NCI-H1694 treated with DMSO at 0.1 percent for 48 hours (cell line): ENCODE results near the gene ME3.

Source experiments
- DNase-seq: peaks from one replicate; lab custom pipeline; 2025; lab: John Stamatoyannopoulos, UW

ME3 gene

GRCh38 chr11:86672007-86672621 is at the start of gene ME3:
TSS of gene ME3 (minus strand) at chr11:86672616.
- DNase-seq, result peak; percentile 13

- no peak for DNase-seq
Observed at GRCh38 chr11:86722006-86722405, 49.6 kb upstream of the ME3 start.

- DNase-seq, result no peak
Observed at GRCh38 chr11:86720546-86720945, 48.1 kb upstream of the ME3 start.

GRCh38 chr11:86719781-86720463 is 47.5 kb upstream of the ME3 start:
- no peak for DNase-seq

GRCh38 chr11:86718999-86719398 is 46.6 kb upstream of the ME3 start:
- no peak for DNase-seq

- no peak for DNase-seq
Observed at GRCh38 chr11:86718521-86718920, 46.1 kb upstream of the ME3 start.

- DNase-seq, result no peak
Observed at GRCh38 chr11:86717817-86718501, 45.5 kb upstream of the ME3 start.

- DNase-seq, result no peak
Observed at GRCh38 chr11:86715611-86716010, 43.2 kb upstream of the ME3 start.

- no peak for DNase-seq
Observed at GRCh38 chr11:86713552-86713951, 41.1 kb upstream of the ME3 start.

- DNase-seq, result no peak
Observed at GRCh38 chr11:86710936-86711335, 38.5 kb upstream of the ME3 start.

GRCh38 chr11:86708669-86709068 is 36.3 kb upstream of the ME3 start:
- no peak for DNase-seq

GRCh38 chr11:86706338-86707131 is 34.1 kb upstream of the ME3 start:
- no peak for DNase-seq

GRCh38 chr11:86704710-86705109 is 32.3 kb upstream of the ME3 start:
- DNase-seq, result no peak

- DNase-seq, result no peak
Observed at GRCh38 chr11:86703987-86704386, 31.6 kb upstream of the ME3 start.

- no peak for DNase-seq
Observed at GRCh38 chr11:86702220-86702983, 30.0 kb upstream of the ME3 start.

GRCh38 chr11:86699040-86699791 is 26.8 kb upstream of the ME3 start:
- no peak for DNase-seq

GRCh38 chr11:86698639-86699038 is 26.2 kb upstream of the ME3 start:
- no peak for DNase-seq

- no peak for DNase-seq
Observed at GRCh38 chr11:86696451-86696850, 24.0 kb upstream of the ME3 start.

GRCh38 chr11:86696004-86696403 is 23.6 kb upstream of the ME3 start:
- DNase-seq, result no peak

GRCh38 chr11:86695373-86695772 is 23.0 kb upstream of the ME3 start:
- DNase-seq, result no peak

GRCh38 chr11:86693518-86693917 is 21.1 kb upstream of the ME3 start:
- no peak for DNase-seq
